GM19023 (cell line): ENCODE data around the gene HARS2.
"Not testable (repeated sequence)": the region's sequence is repeated elsewhere in the genome, so short reads cannot be mapped to it uniquely, and the experiment has no call there.

Experiments used
- ATAC-seq: cut with Tn5 transposase; IDR thresholded peaks from one replicate; pipeline ENCODE4 v1.9.1; 2021; ENCODE audit warnings: mild to moderate bottlenecking, moderate library complexity; ENCODE audit not compliant: unreplicated experiment

The HARS2 gene

GRCh38 chr5:140700177-140701144 is 9.2 kb downstream of the HARS2 start, which contains the start of gene ZMAT2:
ZMAT2 (plus strand) TSS chr5:140700447; CDS start chr5:140700461, 14 bp downstream.
- ATAC-seq = peak; percentile 96

GRCh38 chr5:140707812-140708211 is 16.6 kb downstream of the HARS2 start:
- no peak for ATAC-seq

GRCh38 chr5:140708787-140709186 is 17.5 kb downstream of the HARS2 start:
- not testable (repeated sequence) for ATAC-seq

GRCh38 chr5:140710899-140711552 is 19.8 kb downstream of the HARS2 start:
- peak; percentile 90 for ATAC-seq

GRCh38 chr5:140711794-140712193 is 20.5 kb downstream of the HARS2 start:
- ATAC-seq = no peak

- no peak for ATAC-seq
Measured at GRCh38 chr5:140713562-140714094, 22.4 kb downstream of the HARS2 start.

- not testable (repeated sequence) for ATAC-seq
Measured at GRCh38 chr5:140716238-140716637, 25.0 kb downstream of the HARS2 start.

- ATAC-seq = no peak
Measured at GRCh38 chr5:140718266-140718592, 27.0 kb downstream of the HARS2 start.

- not testable (repeated sequence) for ATAC-seq
Measured at GRCh38 chr5:140720738-140721137, 29.5 kb downstream of the HARS2 start.

GRCh38 chr5:140721395-140721794 is 30.1 kb downstream of the HARS2 start:
- not testable (repeated sequence) for ATAC-seq

- ATAC-seq = peak; percentile 93
Measured at GRCh38 chr5:140725799-140726471, 34.7 kb downstream of the HARS2 start.

- no peak for ATAC-seq
Measured at GRCh38 chr5:140733098-140733497, 41.8 kb downstream of the HARS2 start.

- ATAC-seq = no peak
Measured at GRCh38 chr5:140734354-140734753, 43.1 kb downstream of the HARS2 start.

- ATAC-seq = no peak
Measured at GRCh38 chr5:140737486-140737885, 46.2 kb downstream of the HARS2 start.

GRCh38 chr5:140741967-140742366 is 50.7 kb downstream of the HARS2 start:
- ATAC-seq = no peak
